ENCODE results near the gene WFDC2.

DNA sequence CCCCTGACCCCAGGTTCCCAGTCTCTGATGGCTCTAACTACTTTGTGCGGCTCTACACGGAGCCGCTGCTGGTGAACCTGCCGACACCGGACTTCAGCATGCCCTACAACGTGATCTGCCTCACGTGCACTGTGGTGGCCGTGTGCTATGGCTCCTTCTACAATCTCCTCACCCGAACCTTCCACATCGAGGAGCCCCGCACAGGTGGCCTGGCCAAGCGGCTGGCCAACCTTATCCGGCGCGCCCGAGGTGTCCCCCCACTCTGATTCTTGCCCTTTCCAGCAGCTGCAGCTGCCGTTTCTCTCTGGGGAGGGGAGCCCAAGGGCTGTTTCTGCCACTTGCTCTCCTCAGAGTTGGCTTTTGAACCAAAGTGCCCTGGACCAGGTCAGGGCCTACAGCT is 44.0 kb upstream of the WFDC2 start:
- TF ChIP-seq, protein P1, sequence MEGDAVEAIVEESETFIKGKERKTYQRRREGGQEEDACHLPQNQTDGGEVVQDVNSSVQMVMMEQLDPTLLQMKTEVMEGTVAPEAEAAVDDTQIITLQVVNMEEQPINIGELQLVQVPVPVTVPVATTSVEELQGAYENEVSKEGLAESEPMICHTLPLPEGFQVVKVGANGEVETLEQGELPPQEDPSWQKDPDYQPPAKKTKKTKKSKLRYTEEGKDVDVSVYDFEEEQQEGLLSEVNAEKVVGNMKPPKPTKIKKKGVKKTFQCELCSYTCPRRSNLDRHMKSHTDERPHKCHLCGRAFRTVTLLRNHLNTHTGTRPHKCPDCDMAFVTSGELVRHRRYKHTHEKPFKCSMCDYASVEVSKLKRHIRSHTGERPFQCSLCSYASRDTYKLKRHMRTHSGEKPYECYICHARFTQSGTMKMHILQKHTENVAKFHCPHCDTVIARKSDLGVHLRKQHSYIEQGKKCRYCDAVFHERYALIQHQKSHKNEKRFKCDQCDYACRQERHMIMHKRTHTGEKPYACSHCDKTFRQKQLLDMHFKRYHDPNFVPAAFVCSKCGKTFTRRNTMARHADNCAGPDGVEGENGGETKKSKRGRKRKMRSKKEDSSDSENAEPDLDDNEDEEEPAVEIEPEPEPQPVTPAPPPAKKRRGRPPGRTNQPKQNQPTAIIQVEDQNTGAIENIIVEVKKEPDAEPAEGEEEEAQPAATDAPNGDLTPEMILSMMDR (IDR thresholded peaks at IDR 0.05; ENCODE audit: control extremely low read depth in 1 of 3, insufficient read depth in 1 of 3, low read depth in 1 of 3, low read length in 3 of 3): no peak
- TF ChIP-seq GTF2F1 (IDR thresholded peaks at IDR 0.05; ENCODE audit: borderline replicate concordance, low read depth, low read length): no peak
- TF ChIP-seq, protein P2, sequence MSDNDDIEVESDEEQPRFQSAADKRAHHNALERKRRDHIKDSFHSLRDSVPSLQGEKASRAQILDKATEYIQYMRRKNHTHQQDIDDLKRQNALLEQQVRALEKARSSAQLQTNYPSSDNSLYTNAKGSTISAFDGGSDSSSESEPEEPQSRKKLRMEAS (IDR thresholded peaks at IDR 0.05): no peak

Measured in H1 (cell line).